Ishikawa (cell line): Measurements from ENCODE around the gene HES7.

Source experiments
- CREB1 ChIP-seq: IDR thresholded peaks from 2 replicates; pipeline ENCODE4 v1.6.1; 2012; ENCODE audit warnings: low read depth
- MAX ChIP-seq: IDR thresholded peaks from 2 replicates; pipeline ENCODE4 v1.6.1; 2012
- REST ChIP-seq: IDR thresholded peaks from 2 replicates; pipeline ENCODE4 v1.6.1; 2012; ENCODE audit warnings: low read depth, mild to moderate bottlenecking
- USF1 ChIP-seq: IDR thresholded peaks from 2 replicates; pipeline ENCODE4 v1.6.1; 2012

GRCh38 chr17:8103549-8103948, 20.4 kb downstream of the HES7 start:
- TF ChIP-seq CREB1 (no peak), REST (no peak), USF1 (no peak), MAX (no peak)
